ENCODE measurements around the gene ACKR2. TPM values are rescaled to one million over a fixed set of nuclear protein-coding genes. Genes with fewer than 3 reads are reported as not detected.

ACKR2 gene
- total RNA-seq, 1 experiment from 2014 or later, result 0.28 TPM

- TF ChIP-seq OVOL2 (CRISPR knock-in tag; IDR thresholded peaks at IDR 0.05; ENCODE audit: borderline replicate concordance) (no peak), ZSCAN18 (CRISPR knock-in tag; IDR thresholded peaks at IDR 0.05) (no peak)
Measured at GRCh38 chr3:42846685-42847522, 37.7 kb downstream of the ACKR2 start (continued).

GRCh38 chr3:42847731-42848130, 38.5 kb downstream of the ACKR2 start:
- H3K27me3 Mint-ChIP-seq (ENCODE audit: low read depth), result no peaks in the 10 kb centered on the region
- ATAC-seq (peak; percentile 55), DNase-seq (ENCODE audit: low spot score) (peak; percentile 14)
- no peaks in the 10 kb centered on the region for H3K9me3 Mint-ChIP-seq
- H3K27ac Mint-ChIP-seq, result no peak overlapping the region
- no peaks in the 10 kb centered on the region for H3K36me3 Mint-ChIP-seq
- H3K4me1 Mint-ChIP-seq, result peaks cover 14% of the 10 kb centered on the region
- H3K4me3 Mint-ChIP-seq, result no peak overlapping the region
- CTCF ChIA-PET, result interaction anchor here (0.6 to 1.8 kb wide), 4 partner anchors 8 to 33 kb away, joined by 3 to 10 read pairs (median 8); no protein-coding TSS in a partner anchor
- TF ChIP-seq ZMAT4 (CRISPR knock-in tag; IDR thresholded peaks at IDR 0.05) (no peak), GABPB1 (CRISPR knock-in tag; IDR thresholded peaks at IDR 0.05) (no peak), SMAD4 (CRISPR knock-in tag; IDR thresholded peaks at IDR 0.05) (no peak), ATF1 (CRISPR knock-in tag; IDR thresholded peaks at IDR 0.05) (no peak), MAX (CRISPR knock-in tag; IDR thresholded peaks at IDR 0.05) (no peak), NR3C1 (CRISPR knock-in tag; conservative IDR thresholded peaks at IDR 0.05; ENCODE audit: low read depth) (no peak), CBFB (CRISPR knock-in tag; IDR thresholded peaks at IDR 0.05; ENCODE audit: low read depth) (no peak), ZNF121 (CRISPR knock-in tag; IDR thresholded peaks at IDR 0.05) (no peak), IRF2 (CRISPR knock-in tag; IDR thresholded peaks at IDR 0.05; ENCODE audit: borderline replicate concordance, low read depth) (no peak), E2F1 (CRISPR knock-in tag; IDR thresholded peaks at IDR 0.05) (no peak), NR1H2 (CRISPR knock-in tag; IDR thresholded peaks at IDR 0.05) (no peak)
- POLR2A ChIA-PET, result no interaction called here

GRCh38 chr3:42849017-42849416, 39.8 kb downstream of the ACKR2 start:
- Mint-ChIP-seq H3K4me1 (peaks cover 13% of the 10 kb centered on the region), H3K4me3 (no peak overlapping the region), H3K36me3 (no peaks in the 10 kb centered on the region), H3K9me3 (no peaks in the 10 kb centered on the region), H3K27ac (no peak overlapping the region), H3K27me3 (ENCODE audit: low read depth) (no peaks in the 10 kb centered on the region)
- DNase-seq (ENCODE audit: low spot score) (no peak), ATAC-seq (no peak)
- TF ChIP-seq ZBTB43 (CRISPR knock-in tag; IDR thresholded peaks at IDR 0.05) (no peak), ZNF263 (CRISPR knock-in tag; IDR thresholded peaks at IDR 0.05; ENCODE audit: low read depth) (no peak), ATF2 (CRISPR knock-in tag; IDR thresholded peaks at IDR 0.05; ENCODE audit: borderline replicate concordance, low read depth) (no peak), NFYB (CRISPR knock-in tag; conservative IDR thresholded peaks at IDR 0.05; ENCODE audit: low read depth) (no peak), ARID4B (CRISPR knock-in tag; IDR thresholded peaks at IDR 0.05; ENCODE audit: borderline replicate concordance) (no peak), JUN (CRISPR knock-in tag; IDR thresholded peaks at IDR 0.05) (no peak), CBFB (CRISPR knock-in tag; IDR thresholded peaks at IDR 0.05; ENCODE audit: low read depth) (no peak), ZMAT4 (CRISPR knock-in tag; IDR thresholded peaks at IDR 0.05) (no peak), MAX (CRISPR knock-in tag; IDR thresholded peaks at IDR 0.05) (no peak), MYBL2 (CRISPR knock-in tag; IDR thresholded peaks at IDR 0.05) (no peak), ESRRA (CRISPR knock-in tag; IDR thresholded peaks at IDR 0.05; ENCODE audit: borderline replicate concordance) (no peak)
- POLR2A ChIA-PET, result no interaction called here
- CTCF ChIA-PET, result interaction anchor here (0.8 to 1.4 kb wide), 2 partner anchors 10 to 30 kb away, joined by 3 to 4 read pairs; no protein-coding TSS in a partner anchor
